Measurements from ENCODE around the gene PPM1L. TPM values are rescaled to one million over a fixed set of nuclear protein-coding genes. Genes with fewer than 3 reads are reported as not detected.

The PPM1L gene
- total RNA-seq, 6 experiments from 2014 or later: 1.3 to 1.7 (median 1.6) TPM

DNA sequence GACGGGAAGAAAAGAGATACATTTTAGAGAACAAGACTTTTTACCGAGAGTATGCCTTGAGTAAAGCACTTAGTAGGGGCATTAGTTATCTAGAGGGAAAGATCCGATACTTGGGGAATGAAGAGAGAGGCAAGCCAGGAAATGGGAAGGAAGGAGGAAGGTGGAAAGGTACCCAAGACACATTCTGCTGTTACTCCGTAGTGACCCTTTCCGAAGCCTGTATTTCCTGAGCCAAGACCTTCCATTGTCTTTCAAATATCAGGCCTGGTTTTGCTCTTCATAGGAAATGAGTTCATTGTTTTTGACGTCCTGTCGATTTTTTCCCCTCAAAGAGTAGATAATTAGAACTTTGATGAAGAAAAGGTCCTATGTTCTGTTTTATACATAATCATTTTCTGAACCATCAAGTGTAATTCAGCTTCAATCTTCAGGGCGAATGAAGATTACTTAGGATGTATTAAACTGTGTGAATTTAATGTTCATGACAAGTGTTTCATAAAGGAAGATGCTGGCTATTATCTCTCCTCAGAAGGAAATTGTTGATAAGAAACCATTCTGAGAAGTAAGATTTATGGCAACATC, 95.7 kb downstream of the PPM1L start:
- no peak overlapping the region for H3K4me3 Mint-ChIP-seq
- no peak for TF ChIP-seq CTCF (IDR thresholded peaks at IDR 0.05)
- 0 out of 2 replicates have a peak, but pooled peaks cover 3% of the 10 kb centered on the region for H3K27me3 Mint-ChIP-seq (ENCODE audit: insufficient read depth)
- no peak for DNase-seq
- H3K9me3 Mint-ChIP-seq: no peaks in the 10 kb centered on the region; the same call in none of the 2 replicates
- no peak overlapping the region for H3K27ac Mint-ChIP-seq
- H3K36me3 Mint-ChIP-seq (ENCODE audit: low read depth): no peaks in the 10 kb centered on the region
- no peaks in the 10 kb centered on the region for H3K4me1 Mint-ChIP-seq (ENCODE audit: low read depth)

- no peak for TF ChIP-seq CTCF (IDR thresholded peaks at IDR 0.05)
- H3K36me3 Mint-ChIP-seq (ENCODE audit: low read depth): no peaks in the 10 kb centered on the region
- H3K4me3 Mint-ChIP-seq: no peak overlapping the region
- 0 out of 2 replicates have a peak, but pooled peaks cover 3% of the 10 kb centered on the region for H3K27me3 Mint-ChIP-seq (ENCODE audit: insufficient read depth)
- no peak overlapping the region for H3K27ac Mint-ChIP-seq
- no peaks in the 10 kb centered on the region for H3K4me1 Mint-ChIP-seq (ENCODE audit: low read depth)
- no peaks in the 10 kb centered on the region; the same call in none of the 2 replicates for H3K9me3 Mint-ChIP-seq
- no peak for DNase-seq
Observed at GRCh38 chr3:160852856-160853255, 96.8 kb downstream of the PPM1L start.

GRCh38 chr3:160856450-160856849, 100.4 kb downstream of the PPM1L start:
- no peak overlapping the region for H3K4me3 Mint-ChIP-seq
- DNase-seq: no peak
- no peak for TF ChIP-seq CTCF (IDR thresholded peaks at IDR 0.05)
- no peak overlapping the region for H3K27ac Mint-ChIP-seq
- H3K36me3 Mint-ChIP-seq (ENCODE audit: low read depth): no peaks in the 10 kb centered on the region
- H3K4me1 Mint-ChIP-seq (ENCODE audit: low read depth): no peaks in the 10 kb centered on the region
- H3K9me3 Mint-ChIP-seq: no peaks in the 10 kb centered on the region; the same call in none of the 2 replicates
- H3K27me3 Mint-ChIP-seq (ENCODE audit: insufficient read depth): peaks cover 5% of the 10 kb centered on the region; the same call in 1 of the 2 replicates

GRCh38 chr3:160857476-160858119, 101.6 kb downstream of the PPM1L start:
- H3K9me3 Mint-ChIP-seq: no peaks in the 10 kb centered on the region; the same call in 1 of the 2 replicates
- H3K36me3 Mint-ChIP-seq (ENCODE audit: low read depth): no peaks in the 10 kb centered on the region
- H3K27me3 Mint-ChIP-seq (ENCODE audit: insufficient read depth): peaks cover 6% of the 10 kb centered on the region; the same call in 1 of the 2 replicates
- no peak for DNase-seq
- H3K27ac Mint-ChIP-seq: no peak overlapping the region
- H3K4me1 Mint-ChIP-seq (ENCODE audit: low read depth): no peaks in the 10 kb centered on the region
- no peak for TF ChIP-seq CTCF (IDR thresholded peaks at IDR 0.05)
- no peak overlapping the region for H3K4me3 Mint-ChIP-seq

- H3K4me3 Mint-ChIP-seq: no peak overlapping the region
- no peaks in the 10 kb centered on the region; the same call in 1 of the 2 replicates for H3K9me3 Mint-ChIP-seq
- H3K4me1 Mint-ChIP-seq (ENCODE audit: low read depth): no peaks in the 10 kb centered on the region
- DNase-seq: no peak
- no peak overlapping the region for H3K27ac Mint-ChIP-seq
- no peaks in the 10 kb centered on the region for H3K36me3 Mint-ChIP-seq (ENCODE audit: low read depth)
- H3K27me3 Mint-ChIP-seq (ENCODE audit: insufficient read depth): peaks cover 5% of the 10 kb centered on the region; the same call in 1 of the 2 replicates
- no peak for TF ChIP-seq CTCF (IDR thresholded peaks at IDR 0.05)
Observed at GRCh38 chr3:160860346-160860745, 104.3 kb downstream of the PPM1L start.
